ENCODE results near the gene MARK3.

MARK3 gene

DNA sequence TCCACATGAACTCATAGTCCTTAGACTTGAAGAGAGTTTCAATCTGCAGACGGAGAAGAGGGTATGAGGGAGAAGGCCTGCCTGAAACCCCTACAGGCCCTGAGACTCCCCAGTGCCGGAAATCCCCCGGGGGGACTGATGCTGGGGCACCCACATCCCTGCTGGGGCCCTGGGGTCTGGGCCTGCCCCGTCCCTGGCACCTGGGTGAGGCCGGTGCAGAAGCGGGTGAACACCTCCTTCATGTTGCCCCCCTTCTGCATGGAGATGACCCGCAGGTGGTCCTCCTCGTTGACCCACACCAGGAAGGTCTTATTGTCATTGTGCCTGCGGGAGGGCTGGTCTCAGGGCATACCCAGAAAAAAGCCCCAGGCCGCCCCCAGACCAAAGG is 135.0 kb downstream of the MARK3 start:
- Histone ChIP-seq H3K4me2 (ENCODE audit: low read length) (peak overlapping the region; percentile 84), H3K9ac (no peak overlapping the region), H3K27me3 (ENCODE audit: control insufficient read depth, insufficient read depth, low read length) (no peaks in the 10 kb centered on the region), H3K36me3 (ENCODE audit: control insufficient read depth, insufficient read depth, low read length) (no peaks in the 10 kb centered on the region), H3K79me2 (no peaks in the 10 kb centered on the region), H3K9me3 (ENCODE audit: control insufficient read depth, low read length) (no peaks in the 10 kb centered on the region), H3K4me3 (ENCODE audit: low read depth, low read length) (peak overlapping the region; percentile 74), H2AFZ (peak overlapping the region; percentile 48), H3K4me1 (peaks cover 27% of the 10 kb centered on the region), H3K27ac (peak overlapping the region; percentile 95)
- TF ChIP-seq, protein P1, sequence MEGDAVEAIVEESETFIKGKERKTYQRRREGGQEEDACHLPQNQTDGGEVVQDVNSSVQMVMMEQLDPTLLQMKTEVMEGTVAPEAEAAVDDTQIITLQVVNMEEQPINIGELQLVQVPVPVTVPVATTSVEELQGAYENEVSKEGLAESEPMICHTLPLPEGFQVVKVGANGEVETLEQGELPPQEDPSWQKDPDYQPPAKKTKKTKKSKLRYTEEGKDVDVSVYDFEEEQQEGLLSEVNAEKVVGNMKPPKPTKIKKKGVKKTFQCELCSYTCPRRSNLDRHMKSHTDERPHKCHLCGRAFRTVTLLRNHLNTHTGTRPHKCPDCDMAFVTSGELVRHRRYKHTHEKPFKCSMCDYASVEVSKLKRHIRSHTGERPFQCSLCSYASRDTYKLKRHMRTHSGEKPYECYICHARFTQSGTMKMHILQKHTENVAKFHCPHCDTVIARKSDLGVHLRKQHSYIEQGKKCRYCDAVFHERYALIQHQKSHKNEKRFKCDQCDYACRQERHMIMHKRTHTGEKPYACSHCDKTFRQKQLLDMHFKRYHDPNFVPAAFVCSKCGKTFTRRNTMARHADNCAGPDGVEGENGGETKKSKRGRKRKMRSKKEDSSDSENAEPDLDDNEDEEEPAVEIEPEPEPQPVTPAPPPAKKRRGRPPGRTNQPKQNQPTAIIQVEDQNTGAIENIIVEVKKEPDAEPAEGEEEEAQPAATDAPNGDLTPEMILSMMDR (IDR thresholded peaks at IDR 0.05), result no peak

DNA sequence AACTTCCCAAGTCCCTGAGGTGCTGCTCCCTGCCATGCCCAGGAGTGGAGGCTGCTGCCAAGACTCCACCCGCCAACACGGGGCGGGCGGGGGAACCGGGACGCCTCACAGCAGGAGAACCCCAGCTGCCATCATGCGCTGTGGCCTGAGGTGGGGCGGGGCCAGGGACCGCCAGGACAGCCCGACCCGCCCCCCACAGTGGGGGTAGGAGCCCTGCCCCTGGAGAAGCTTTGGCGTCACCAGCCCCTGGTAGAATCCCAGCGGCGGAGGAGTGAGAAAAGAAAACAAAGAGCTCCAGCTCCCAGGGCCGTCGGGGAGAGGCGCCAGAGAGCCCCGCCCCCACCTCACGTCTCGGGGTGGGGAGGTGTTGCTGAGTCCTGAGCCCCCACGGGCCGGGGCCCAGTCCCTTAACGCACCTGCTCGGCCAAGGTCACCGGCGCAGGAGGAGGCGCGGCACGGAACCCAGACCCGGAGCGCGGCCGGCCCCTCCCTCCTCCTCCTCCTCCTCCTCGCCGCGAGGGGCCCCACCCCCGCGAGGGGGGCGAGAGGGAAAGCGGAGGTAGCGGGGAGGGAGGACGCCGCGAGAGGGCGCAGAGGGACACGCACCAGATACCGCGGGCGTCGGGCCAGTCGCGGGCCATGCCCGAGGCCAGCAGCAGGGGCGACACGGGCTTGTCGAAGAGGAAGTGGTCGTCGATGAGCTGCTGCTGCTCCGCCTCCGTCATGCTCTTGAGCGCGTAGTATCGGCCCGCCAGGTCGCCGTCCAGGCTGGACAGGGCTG is 135.6 kb downstream of the MARK3 start:
- Histone ChIP-seq H3K27me3 (ENCODE audit: control insufficient read depth, insufficient read depth, low read length) (no peaks in the 10 kb centered on the region), H3K4me3 (ENCODE audit: low read depth, low read length) (peak overlapping the region; percentile 74), H3K27ac (peak overlapping the region; percentile 95), H3K79me2 (no peaks in the 10 kb centered on the region), H3K4me1 (peaks cover 27% of the 10 kb centered on the region), H2AFZ (peak overlapping the region; percentile 81), H3K36me3 (ENCODE audit: control insufficient read depth, insufficient read depth, low read length) (no peaks in the 10 kb centered on the region), H3K4me2 (ENCODE audit: low read length) (peak overlapping the region; percentile 84), H3K9ac (peak overlapping the region; percentile 48), H3K9me3 (ENCODE audit: control insufficient read depth, low read length) (no peaks in the 10 kb centered on the region)
- TF ChIP-seq, protein P1 (IDR thresholded peaks at IDR 0.05), result peak; percentile 71

DNA sequence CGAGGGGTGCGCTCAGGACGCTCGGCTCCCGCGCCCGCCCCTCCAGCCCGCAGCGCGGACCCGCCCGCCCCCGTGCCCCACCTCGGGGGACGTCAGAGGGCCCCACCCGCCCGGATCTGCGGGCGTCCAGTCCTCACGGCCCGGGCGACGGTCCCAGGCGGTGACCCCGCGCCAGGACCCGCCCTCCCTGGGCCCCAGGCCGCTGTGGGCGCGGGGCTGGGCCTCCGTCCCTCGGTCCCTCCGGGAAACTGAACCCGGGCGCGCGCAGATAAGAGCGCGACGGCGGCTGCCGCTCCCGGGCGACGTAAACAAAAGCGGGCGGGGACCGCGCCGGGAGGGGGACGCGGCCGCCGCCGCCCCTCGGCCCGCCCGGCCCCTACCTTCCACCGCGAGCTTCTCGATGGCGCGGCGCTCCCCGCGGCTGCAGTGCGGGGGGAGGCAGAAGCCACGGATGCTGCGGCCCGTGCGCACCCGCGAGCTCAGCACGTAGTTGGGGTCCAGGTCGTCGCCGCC is 136.3 kb downstream of the MARK3 start:
- Histone ChIP-seq H3K27me3 (ENCODE audit: control insufficient read depth, insufficient read depth, low read length) (no peaks in the 10 kb centered on the region), H3K79me2 (no peaks in the 10 kb centered on the region), H2AFZ (peak overlapping the region; percentile 81), H3K9me3 (ENCODE audit: control insufficient read depth, low read length) (no peaks in the 10 kb centered on the region), H3K36me3 (ENCODE audit: control insufficient read depth, insufficient read depth, low read length) (no peaks in the 10 kb centered on the region), H3K4me1 (peaks cover 27% of the 10 kb centered on the region), H3K4me3 (ENCODE audit: low read depth, low read length) (peak overlapping the region; percentile 74), H3K27ac (peak overlapping the region; percentile 95), H3K9ac (peak overlapping the region; percentile 48), H3K4me2 (ENCODE audit: low read length) (peak overlapping the region; percentile 84)
- TF ChIP-seq, protein P1 (IDR thresholded peaks at IDR 0.05), result no peak

DNA sequence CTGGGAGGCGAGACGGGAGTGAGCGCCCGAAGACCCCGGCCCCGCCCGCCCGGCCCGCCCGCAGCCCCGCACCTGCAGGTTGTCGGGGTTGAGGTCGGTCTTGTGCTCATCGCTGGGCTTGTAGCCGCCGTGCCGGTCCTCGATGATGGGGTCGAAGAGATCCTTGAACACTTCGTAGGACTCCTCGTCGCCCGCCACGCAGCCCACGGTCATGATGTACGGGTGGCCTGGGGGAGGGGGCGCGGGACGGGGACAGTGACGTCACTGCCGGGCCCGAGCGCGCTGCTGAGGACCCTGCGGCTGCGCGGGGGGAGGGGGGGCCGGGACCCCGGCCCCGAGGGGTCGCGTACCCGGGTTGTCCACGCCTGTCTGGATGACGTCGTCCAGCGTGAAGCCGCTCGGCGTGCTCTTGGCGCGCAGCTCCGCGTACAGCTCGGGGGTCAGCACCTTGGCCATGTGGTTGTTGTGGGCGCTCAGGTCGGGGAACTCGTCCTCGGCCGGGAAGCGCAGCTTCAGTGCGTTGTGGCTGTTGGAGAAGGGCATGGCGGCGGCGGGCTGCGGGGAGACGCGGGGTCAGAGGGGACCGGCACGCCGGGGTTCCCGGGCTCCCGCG is 136.8 kb downstream of the MARK3 start:
- Histone ChIP-seq H3K4me2 (ENCODE audit: low read length) (peak overlapping the region; percentile 84), H3K36me3 (ENCODE audit: control insufficient read depth, insufficient read depth, low read length) (no peaks in the 10 kb centered on the region), H3K9ac (no peak overlapping the region), H3K79me2 (no peaks in the 10 kb centered on the region), H2AFZ (peak overlapping the region; percentile 81), H3K27ac (peak overlapping the region; percentile 95), H3K9me3 (ENCODE audit: control insufficient read depth, low read length) (no peaks in the 10 kb centered on the region), H3K4me1 (peaks cover 27% of the 10 kb centered on the region), H3K27me3 (ENCODE audit: control insufficient read depth, insufficient read depth, low read length) (no peaks in the 10 kb centered on the region), H3K4me3 (ENCODE audit: low read depth, low read length) (peak overlapping the region; percentile 74)
- TF ChIP-seq, protein P1 (IDR thresholded peaks at IDR 0.05), result no peak

Measured in parathyroid adenoma (tissue), 2 donors.